Loucy (cell line): ENCODE data around the gene CNOT6.

Experiments used
- H2AFZ ChIP-seq: fragments of 200-600 bp; sonication (generic); 2 replicates; pipeline ENCODE4 v1.6.0; 2016; ENCODE audit warnings: antibody characterized with exemption, mild to moderate bottlenecking, low read length, moderate library complexity
- H3F3A ChIP-seq: fragments of 200-600 bp; 2 replicates; pipeline ENCODE4 v1.6.0; 2016; ENCODE audit warnings: antibody characterized with exemption, low read depth, mild to moderate bottlenecking
- H3K27me3 ChIP-seq: fragments of 200-600 bp; sonication (generic); 2 replicates; pipeline ENCODE4 v1.6.1; 2014; ENCODE audit warnings: low read length, mild to moderate bottlenecking; ENCODE audit not compliant: insufficient read depth, poor library complexity, severe bottlenecking
- H3K36me3 ChIP-seq: fragments of 200-600 bp; sonication (generic); 2 replicates; pipeline ENCODE4 v1.6.1; 2016; ENCODE audit warnings: low read length; ENCODE audit not compliant: insufficient read depth
- H3K4me1 ChIP-seq: fragments of 200-600 bp; sonication (generic); 2 replicates; pipeline ENCODE4 v1.5.1; 2014; ENCODE audit warnings: low read length, mild to moderate bottlenecking; ENCODE audit not compliant: insufficient read depth, poor library complexity, severe bottlenecking
- H3K4me2 ChIP-seq: fragments of 200-600 bp; sonication (generic); 2 replicates; pipeline ENCODE4 v1.6.0; 2014; ENCODE audit warnings: antibody characterized with exemption, low read length, low read depth, mild to moderate bottlenecking; ENCODE audit not compliant: poor library complexity, severe bottlenecking
- H3K4me3 ChIP-seq: fragments of 200-600 bp; sonication (generic); 2 replicates; pipeline ENCODE4 v1.5.1; 2014; ENCODE audit warnings: low read length, mild to moderate bottlenecking, mixed read lengths; ENCODE audit not compliant: poor library complexity, severe bottlenecking
- H3K79me2 ChIP-seq: fragments of 200-600 bp; sonication (generic); 2 replicates; pipeline ENCODE4 v1.6.1; 2014; ENCODE audit warnings: low read length; ENCODE audit not compliant: insufficient read depth
- H3K9ac ChIP-seq: fragments of 200-600 bp; sonication (generic); 2 replicates; pipeline ENCODE4 v1.6.0; 2014; ENCODE audit warnings: mild to moderate bottlenecking, low read depth, low read length, moderate library complexity; ENCODE audit not compliant: poor library complexity, severe bottlenecking
- H3K9me2 ChIP-seq: fragments of 200-600 bp; sonication (generic); replicated peaks from 2 replicates; pipeline ENCODE4 v1.6.1; 2016; ENCODE audit warnings: low read depth, low read length, mixed read lengths
- H3K9me3 ChIP-seq: fragments of 200-600 bp; sonication (generic); 2 replicates; pipeline ENCODE4 v1.6.1; 2014; ENCODE audit warnings: mild to moderate bottlenecking, antibody characterized with exemption, low read length, low read depth; ENCODE audit not compliant: insufficient read depth
- H4K20me1 ChIP-seq: fragments of 200-600 bp; sonication (generic); 2 replicates; pipeline ENCODE4 v1.6.0; 2014; ENCODE audit warnings: antibody characterized with exemption, low read length, mild to moderate bottlenecking; ENCODE audit not compliant: insufficient read depth, poor library complexity, severe bottlenecking
- CTCF ChIP-seq: fragments of 200-600 bp; sonication (generic); conservative IDR thresholded peaks from 2 replicates; pipeline ENCODE4 v1.5.1; 2014; ENCODE audit warnings: mild to moderate bottlenecking, antibody characterized with exemption, low read length
- EZH2phosphoT487 ChIP-seq: fragments of 200-600 bp; IDR thresholded peaks from 2 replicates; pipeline ENCODE4 v1.6.1; 2018; ENCODE audit warnings: antibody characterized with exemption, mild to moderate bottlenecking, moderate library complexity, borderline replicate concordance

The CNOT6 gene

DNA sequence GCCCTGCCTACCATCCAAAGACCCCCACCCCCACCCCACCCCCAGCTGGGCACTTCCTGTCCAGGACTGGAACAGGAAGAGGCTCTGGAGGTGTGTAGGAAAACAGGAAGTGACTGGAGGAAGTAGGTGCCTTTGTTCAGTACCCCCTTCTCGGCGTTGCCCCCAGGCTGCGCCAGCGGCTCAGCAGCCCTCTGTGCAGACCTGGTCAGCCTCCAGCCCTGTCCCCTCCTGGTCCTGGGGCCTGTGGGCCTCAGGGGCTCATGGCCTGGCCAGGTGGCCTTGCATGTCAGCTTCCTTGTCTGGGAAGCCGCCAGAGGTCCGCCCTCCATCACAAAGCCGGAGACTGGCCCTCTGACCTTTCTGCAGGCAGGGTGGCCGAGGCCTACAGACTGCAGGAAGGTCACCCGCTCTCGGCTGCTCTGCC, 129.2 kb downstream of the CNOT6 start:
- H3K9ac ChIP-seq, result no peak overlapping the region
- no peaks in the 10 kb centered on the region for H4K20me1 ChIP-seq
- H3K4me3 ChIP-seq, result no peak overlapping the region
- H3K9me3 ChIP-seq, result no peaks in the 10 kb centered on the region
- H3K9me2 ChIP-seq, result no peaks in the 10 kb centered on the region
- 0 out of 2 replicates have a peak overlapping the region, but pooled peaks have one; percentile 49 for H2AFZ ChIP-seq
- no peak for TF ChIP-seq CTCF
- TF ChIP-seq EZH2phosphoT487, result no peak
- no peaks in the 10 kb centered on the region for H3K27me3 ChIP-seq
- no peak overlapping the region for H3K4me2 ChIP-seq
- H3K4me1 ChIP-seq, result peaks cover 5% of the 10 kb centered on the region
- no peaks in the 10 kb centered on the region for H3K36me3 ChIP-seq
- no peaks in the 10 kb centered on the region for H3K79me2 ChIP-seq
- H3F3A ChIP-seq, result no peaks in the 10 kb centered on the region

GRCh38 chr5:180623844-180624243, 129.7 kb downstream of the CNOT6 start:
- TF ChIP-seq EZH2phosphoT487 (no peak), CTCF (no peak)
- no peaks in the 10 kb centered on the region for H3K36me3 ChIP-seq
- no peaks in the 10 kb centered on the region for H4K20me1 ChIP-seq
- no peaks in the 10 kb centered on the region for H3F3A ChIP-seq
- H2AFZ ChIP-seq, result no peak overlapping the region
- peaks cover 5% of the 10 kb centered on the region for H3K4me1 ChIP-seq
- no peak overlapping the region for H3K4me3 ChIP-seq
- H3K27me3 ChIP-seq, result no peaks in the 10 kb centered on the region
- no peaks in the 10 kb centered on the region for H3K9me2 ChIP-seq
- H3K4me2 ChIP-seq, result no peak overlapping the region
- no peaks in the 10 kb centered on the region for H3K9me3 ChIP-seq
- H3K79me2 ChIP-seq, result no peaks in the 10 kb centered on the region
- no peak overlapping the region for H3K9ac ChIP-seq

DNA sequence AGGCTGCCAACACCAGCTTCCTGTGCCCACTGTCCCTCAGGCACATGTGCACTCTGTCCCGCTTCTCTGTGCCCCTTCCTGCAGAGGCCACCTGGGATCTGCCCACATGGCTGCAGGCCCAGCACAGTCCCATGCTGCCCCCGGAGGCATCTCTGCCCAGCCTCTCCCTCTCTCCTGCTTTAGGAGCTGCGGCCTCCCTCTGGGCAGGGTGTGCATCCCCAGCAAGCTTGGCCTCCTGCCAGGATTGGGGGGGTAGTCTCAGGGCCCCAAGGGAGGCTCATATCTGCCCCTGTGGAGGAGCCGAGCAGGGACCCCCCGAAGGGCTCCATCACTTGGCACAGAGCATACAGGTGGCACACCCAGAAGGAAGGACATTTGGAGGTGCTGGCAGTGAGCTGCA, 130.4 kb downstream of the CNOT6 start:
- TF ChIP-seq EZH2phosphoT487, result no peak
- no peak for TF ChIP-seq CTCF
- no peaks in the 10 kb centered on the region for H4K20me1 ChIP-seq
- no peak overlapping the region for H3K9ac ChIP-seq
- no peaks in the 10 kb centered on the region for H3K9me3 ChIP-seq
- H3F3A ChIP-seq, result no peaks in the 10 kb centered on the region
- no peak overlapping the region for H2AFZ ChIP-seq
- H3K9me2 ChIP-seq, result no peaks in the 10 kb centered on the region
- H3K79me2 ChIP-seq, result no peaks in the 10 kb centered on the region
- peaks cover 5% of the 10 kb centered on the region for H3K4me1 ChIP-seq
- H3K27me3 ChIP-seq, result no peaks in the 10 kb centered on the region
- H3K4me3 ChIP-seq, result no peak overlapping the region
- H3K36me3 ChIP-seq, result no peaks in the 10 kb centered on the region
- H3K4me2 ChIP-seq, result no peak overlapping the region
